Upper lobe of left lung (tissue), 4 donors: Measurements from ENCODE around the gene RNF222.
"Not testable (repeated sequence)": the region's sequence is repeated elsewhere in the genome, so short reads cannot be mapped to it uniquely, and the experiment has no call there.

Experiments used
- CTCF ChIP-seq, 6 experiments: fragments of 450-650 bp in 4 of 6; fragments of 200-600 bp in 2 of 6; sonication (generic) in 2 of 6; IDR thresholded peaks; one replicate each; pipeline ENCODE4 v1.5.1; 2016 to 2019; ENCODE audit warnings: antibody characterized with exemption in 6 of 6
- EP300 ChIP-seq, 4 donors: sonication (generic); formaldehyde crosslinking; IDR thresholded peaks; one replicate each; pipeline ENCODE4 v1.5.1; 2017; ENCODE audit warnings: antibody characterized with exemption in 4 of 4, control low read depth in 2 of 4

- not testable (repeated sequence) for TF ChIP-seq CTCF, EP300 (IDR thresholded peaks at IDR 0.05)
Measured at GRCh38 chr17:8378117-8378516, 19.5 kb downstream of the RNF222 start.
